ENCODE results near the gene IKBIP. TPM values are rescaled to one million over a fixed set of nuclear protein-coding genes. Genes with fewer than 3 reads are reported as not detected.
"Not testable (repeated sequence)": the region's sequence is repeated elsewhere in the genome, so short reads cannot be mapped to it uniquely, and the experiment has no call there.

IKBIP gene
- 8.6 TPM for total RNA-seq

- peak; percentile 94 for DNase-seq
Observed at GRCh38 chr12:98644712-98645571, at the start of gene IKBIP, which contains the start of gene APAF1. Gene IKBIP (minus strand): TSS chr12:98644788. CDS start chr12:98644701, 87 bp downstream. Gene APAF1 (plus strand): TSS chr12:98645290. CDS start chr12:98648360, 3,070 bp downstream.

- DNase-seq, result no peak
Observed at GRCh38 chr12:98691351-98691750, 46.8 kb upstream of the IKBIP start.

- DNase-seq, result no peak
Observed at GRCh38 chr12:98686603-98687002, 42.0 kb upstream of the IKBIP start.

GRCh38 chr12:98684199-98684598 lies 39.6 kb upstream of the IKBIP start:
- DNase-seq, result no peak

- DNase-seq, result no peak
Observed at GRCh38 chr12:98679611-98680005, 35.0 kb upstream of the IKBIP start.

GRCh38 chr12:98678946-98679610 lies 34.5 kb upstream of the IKBIP start:
- no peak for DNase-seq

GRCh38 chr12:98678236-98678945 lies 33.8 kb upstream of the IKBIP start:
- DNase-seq, result no peak

- DNase-seq, result no peak
Observed at GRCh38 chr12:98674841-98675240, 30.3 kb upstream of the IKBIP start.

GRCh38 chr12:98671459-98671858 lies 26.9 kb upstream of the IKBIP start:
- DNase-seq, result no peak

- DNase-seq, result no peak
Observed at GRCh38 chr12:98669751-98670150, 25.2 kb upstream of the IKBIP start.

- no peak for DNase-seq
Observed at GRCh38 chr12:98660521-98660920, 15.9 kb upstream of the IKBIP start.

GRCh38 chr12:98656289-98657101 lies 11.9 kb upstream of the IKBIP start:
- DNase-seq, result no peak

- DNase-seq, result no peak
Observed at GRCh38 chr12:98653866-98654493, 9.4 kb upstream of the IKBIP start.

- DNase-seq, result no peak
Observed at GRCh38 chr12:98651328-98651727, 6.7 kb upstream of the IKBIP start.

- DNase-seq, result no peak
Observed at GRCh38 chr12:98646294-98647090, 1.9 kb upstream of the IKBIP start.

GRCh38 chr12:98645572-98646067 lies 1.0 kb upstream of the IKBIP start:
- DNase-seq, result peak; percentile 17

GRCh38 chr12:98644433-98644711 lies 216 bp downstream of the IKBIP start:
- peak; percentile 50 for DNase-seq

GRCh38 chr12:98642801-98643200 lies 1.8 kb downstream of the IKBIP start:
- not testable (repeated sequence) for DNase-seq

- DNase-seq, result no peak
Observed at GRCh38 chr12:98639491-98639890, 5.1 kb downstream of the IKBIP start.

- no peak for DNase-seq
Observed at GRCh38 chr12:98638009-98638408, 6.6 kb downstream of the IKBIP start.

GRCh38 chr12:98637068-98637467 lies 7.5 kb downstream of the IKBIP start:
- DNase-seq, result no peak

Data from occipital lobe (tissue), 2 donors.